Mesenchymal stem cell (in vitro differentiated cells and primary cell): ENCODE measurements around the gene TM7SF3.

Experiments used
- DNase-seq: peaks from one replicate; pipeline ENCODE4 v3.0.0-alpha.2; 2013
- H2AFZ ChIP-seq: one replicate; pipeline ENCODE4 v1.6.1; 2013; ENCODE audit warnings: low read depth, mild to moderate bottlenecking, control low read depth, inconsistent platforms, low read length, moderate library complexity
- H2AK5ac ChIP-seq: 2 replicates; pipeline ENCODE4 v1.6.1; 2013; ENCODE audit warnings: low read length, moderate library complexity, mild to moderate bottlenecking, inconsistent platforms; ENCODE audit not compliant: severe bottlenecking
- H2BK120ac ChIP-seq: one replicate; pipeline ENCODE4 v1.6.1; 2013; ENCODE audit warnings: low read depth, mild to moderate bottlenecking, inconsistent platforms, low read length, moderate library complexity
- H2BK12ac ChIP-seq, 2 experiments: one replicate each; pipeline ENCODE4 v1.6.1; 2013; ENCODE audit warnings: inconsistent platforms in 2 of 2, low read length in 2 of 2, mild to moderate bottlenecking in 2 of 2, moderate library complexity in 2 of 2, control low read depth in 1 of 2
- H2BK15ac ChIP-seq: one replicate; pipeline ENCODE4 v1.6.1; 2013; ENCODE audit warnings: mild to moderate bottlenecking, low read depth, inconsistent platforms; ENCODE audit not compliant: poor library complexity, severe bottlenecking
- H2BK5ac ChIP-seq: 2 replicates; pipeline ENCODE4 v1.6.1; 2013; ENCODE audit warnings: low read depth, mild to moderate bottlenecking, low read length, control low read depth, inconsistent platforms; ENCODE audit not compliant: poor library complexity, severe bottlenecking
- H3K14ac ChIP-seq, 2 experiments: one replicate each; pipeline ENCODE4 v1.6.1; 2013; ENCODE audit warnings: inconsistent platforms in 2 of 2, low read length in 2 of 2, control low read depth in 1 of 2, mild to moderate bottlenecking in 1 of 2, moderate library complexity in 1 of 2
- H3K18ac ChIP-seq, 2 experiments: one replicate each; pipeline ENCODE4 v1.6.1; 2013; ENCODE audit warnings: inconsistent platforms in 2 of 2, low read length in 2 of 2, control low read depth in 1 of 2, low read depth in 1 of 2, mild to moderate bottlenecking in 1 of 2
- H3K23ac ChIP-seq, 2 experiments: one replicate each; pipeline ENCODE4 v1.6.1; 2013; ENCODE audit warnings: inconsistent platforms in 2 of 2, low read length in 2 of 2, mild to moderate bottlenecking in 2 of 2, moderate library complexity in 2 of 2, control low read depth in 1 of 2
- H3K27ac ChIP-seq: 2 replicates; pipeline ENCODE4 v1.5.1; 2013; ENCODE audit warnings: mild to moderate bottlenecking, moderate library complexity, low read length, control low read depth, inconsistent platforms; ENCODE audit not compliant: poor library complexity, severe bottlenecking
- H3K27me3 ChIP-seq, 2 experiments: 2 replicates each; pipeline versions ENCODE4 v1.6.1 to v1.7.0; 2013; ENCODE audit warnings: low read length in 2 of 2, mild to moderate bottlenecking in 2 of 2, moderate library complexity in 2 of 2, control low read depth in 1 of 2, inconsistent platforms in 1 of 2; ENCODE audit not compliant: control insufficient read depth in 1 of 2, insufficient read depth in 1 of 2
- H3K36me3 ChIP-seq, 2 experiments: 2 replicates each; pipeline versions ENCODE4 v1.6.1 to v1.7.0; 2013; ENCODE audit warnings: low read length in 2 of 2, control low read depth in 1 of 2, inconsistent platforms in 1 of 2, low read depth in 1 of 2, mild to moderate bottlenecking in 1 of 2; ENCODE audit not compliant: insufficient read depth in 2 of 2, control insufficient read depth in 1 of 2
- H3K4ac ChIP-seq, 2 experiments: one replicate each; pipeline ENCODE4 v1.6.1; 2013; ENCODE audit warnings: inconsistent platforms in 2 of 2, low read length in 2 of 2, mild to moderate bottlenecking in 2 of 2, moderate library complexity in 2 of 2, control low read depth in 1 of 2, low read depth in 1 of 2
- H3K4me1 ChIP-seq: 2 replicates; pipeline ENCODE4 v1.6.1; 2013; ENCODE audit warnings: low read depth, low read length, control low read depth; ENCODE audit not compliant: control insufficient read depth, insufficient read depth
- H3K4me2 ChIP-seq: 2 replicates; pipeline ENCODE4 v1.6.1; 2013; ENCODE audit warnings: low read length, mild to moderate bottlenecking, inconsistent platforms; ENCODE audit not compliant: poor library complexity, severe bottlenecking
- H3K4me3 ChIP-seq, 2 experiments: 2 replicates each; pipeline versions ENCODE4 v1.5.1 to v1.7.0; 2013; ENCODE audit warnings: low read length in 2 of 2, mild to moderate bottlenecking in 2 of 2, control low read depth in 1 of 2, low read depth in 1 of 2; ENCODE audit not compliant: insufficient read depth in 1 of 2
- H3K79me1 ChIP-seq: replicated peaks from 2 replicates; pipeline ENCODE4 v1.6.1; 2013; ENCODE audit warnings: mild to moderate bottlenecking, control low read depth, low read length, inconsistent platforms; ENCODE audit not compliant: poor library complexity, severe bottlenecking
- H3K9ac ChIP-seq: 2 replicates; pipeline ENCODE4 v1.7.0; 2013; ENCODE audit warnings: mild to moderate bottlenecking, low read length, moderate library complexity
- H3K9me3 ChIP-seq: 2 replicates; pipeline ENCODE4 v1.7.0; 2013; ENCODE audit warnings: mild to moderate bottlenecking, low read length; ENCODE audit not compliant: control insufficient read depth
- H4K8ac ChIP-seq: one replicate; pipeline ENCODE4 v1.6.1; 2013; ENCODE audit warnings: inconsistent platforms, mild to moderate bottlenecking, low read length, moderate library complexity
- H4K91ac ChIP-seq: one replicate; pipeline ENCODE4 v1.6.1; 2013; ENCODE audit warnings: mild to moderate bottlenecking, low read length, inconsistent platforms
- WGBS: methylation state at CpG from one replicate; pipeline ENCODE4 v1.1.7; 2013; ENCODE audit warnings: mixed read lengths; 5-methylcytosine and 5-hydroxymethylcytosine counted together

Gene TM7SF3

DNA sequence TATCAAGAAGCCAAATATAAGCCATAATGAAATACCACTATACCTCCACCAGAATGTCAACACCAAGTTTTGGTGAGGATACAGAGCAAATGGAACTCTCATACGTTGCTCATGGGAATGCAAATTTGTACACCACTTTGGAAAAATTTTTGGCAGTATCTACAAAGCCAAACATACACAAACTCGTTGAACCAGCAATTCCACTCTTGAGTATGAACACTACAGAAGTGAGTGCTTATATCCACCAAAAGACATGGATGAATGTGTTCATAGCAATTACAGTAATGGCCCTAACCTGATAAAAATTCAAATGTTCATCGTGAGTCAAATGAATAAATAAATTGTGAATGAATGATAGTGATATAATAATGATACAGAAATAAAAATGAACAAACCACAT, 43.4 kb upstream of the TM7SF3 start:
- Histone ChIP-seq H3K79me1 (no peaks in the 10 kb centered on the region), H4K91ac (no peak overlapping the region), H2BK5ac (no peak overlapping the region), H3K27ac (no peak overlapping the region), H2BK12ac (no peak overlapping the region), H3K4ac (no peak overlapping the region), H3K23ac (no peak overlapping the region), H3K9me3 (peaks cover 5% of the 10 kb centered on the region), H3K14ac (no peak overlapping the region), H2BK120ac (no peak overlapping the region), H4K8ac (no peak overlapping the region), H3K4me3 (no peak overlapping the region), H2BK15ac (no peak overlapping the region), H2AK5ac (no peak overlapping the region), H3K27me3 (no peaks in the 10 kb centered on the region), H3K18ac (no peak overlapping the region), H3K4me1 (no peaks in the 10 kb centered on the region), H3K9ac (no peak overlapping the region), H2AFZ (no peak overlapping the region), H3K4me2 (no peak overlapping the region), H3K36me3 (peaks cover 0 to 16% of the 10 kb centered on the region in 2 experiments)
- WGBS: 0% methylated on average over 1 of the region's 3 CpGs
- DNase-seq: no peak

DNA sequence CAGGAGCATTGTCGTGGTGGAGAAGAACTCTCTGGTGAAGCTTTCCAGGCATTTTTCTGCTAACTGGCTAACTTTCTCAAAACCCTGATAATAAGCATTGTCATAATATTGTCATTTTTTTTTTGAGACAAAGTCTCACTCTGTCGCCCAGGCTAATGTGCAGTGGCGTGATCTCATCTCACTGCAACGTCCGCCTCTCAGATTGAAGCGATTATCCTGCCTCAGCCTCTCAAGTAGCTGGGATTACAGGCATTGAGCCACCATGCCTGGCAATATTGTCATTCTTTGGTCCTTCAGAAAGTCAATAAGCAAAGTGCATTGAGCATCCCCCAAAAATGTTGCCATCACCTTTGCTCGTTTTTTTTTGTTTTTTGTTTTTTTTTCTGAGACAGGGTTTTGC, 41.8 kb upstream of the TM7SF3 start:
- no peaks in the 10 kb centered on the region for H3K79me1 ChIP-seq
- WGBS: 87% methylated on average over 7 of the region's 7 CpGs
- H3K4me2 ChIP-seq: no peak overlapping the region
- no peak overlapping the region for H2AFZ ChIP-seq
- no peak overlapping the region for H2BK5ac ChIP-seq
- no peak overlapping the region for H4K91ac ChIP-seq
- DNase-seq: no peak
- no peak overlapping the region for H2BK15ac ChIP-seq
- H3K4me1 ChIP-seq: no peaks in the 10 kb centered on the region
- no peak overlapping the region for H3K27ac ChIP-seq
- no peak overlapping the region for H3K23ac ChIP-seq
- peaks cover 4% of the 10 kb centered on the region for H3K9me3 ChIP-seq
- H3K4ac ChIP-seq: no peak overlapping the region
- H3K36me3 ChIP-seq: peaks cover 0 to 11% of the 10 kb centered on the region in 2 experiments
- H2BK120ac ChIP-seq: no peak overlapping the region
- H3K14ac ChIP-seq: no peak overlapping the region
- H4K8ac ChIP-seq: no peak overlapping the region
- no peak overlapping the region for H3K4me3 ChIP-seq
- no peak overlapping the region for H3K18ac ChIP-seq
- H3K9ac ChIP-seq: no peak overlapping the region
- no peak overlapping the region for H2AK5ac ChIP-seq
- no peaks in the 10 kb centered on the region for H3K27me3 ChIP-seq
- no peak overlapping the region for H2BK12ac ChIP-seq

DNA sequence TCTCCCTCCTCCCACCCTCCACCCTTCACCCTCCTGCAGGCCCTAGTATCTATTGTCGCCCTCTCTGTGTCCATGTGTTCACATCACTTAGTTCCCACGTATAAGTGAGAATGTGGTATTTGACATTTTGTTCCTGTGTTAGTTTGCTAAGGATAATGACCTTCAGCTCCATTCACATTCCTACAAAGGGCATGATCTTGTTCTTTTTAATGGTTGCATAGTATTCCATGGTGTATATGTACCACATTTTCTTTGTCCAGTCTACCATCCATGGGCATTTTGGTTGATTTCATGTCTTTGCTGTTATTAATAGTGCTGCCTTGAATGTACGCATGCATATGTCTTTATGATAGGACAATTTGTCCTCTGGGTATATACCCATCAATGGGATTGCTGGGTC, 38.6 kb upstream of the TM7SF3 start:
- H3K9ac ChIP-seq: no peak overlapping the region
- no peak overlapping the region for H2BK15ac ChIP-seq
- H3K27me3 ChIP-seq: no peaks in the 10 kb centered on the region
- no peak overlapping the region for H3K4ac ChIP-seq
- H2BK120ac ChIP-seq: no peak overlapping the region
- H3K14ac ChIP-seq: no peak overlapping the region
- no peaks in the 10 kb centered on the region for H3K79me1 ChIP-seq
- H4K91ac ChIP-seq: no peak overlapping the region
- no peak overlapping the region for H3K18ac ChIP-seq
- H2AK5ac ChIP-seq: no peak overlapping the region
- no peaks in the 10 kb centered on the region for H3K4me1 ChIP-seq
- no peak overlapping the region for H4K8ac ChIP-seq
- DNase-seq: no peak
- no peak overlapping the region for H2BK12ac ChIP-seq
- H3K4me2 ChIP-seq: no peak overlapping the region
- H2BK5ac ChIP-seq: no peak overlapping the region
- no peak overlapping the region for H3K4me3 ChIP-seq
- H3K36me3 ChIP-seq: no peaks in the 10 kb centered on the region
- H3K9me3 ChIP-seq: no peaks in the 10 kb centered on the region
- no peak overlapping the region for H2AFZ ChIP-seq
- H3K23ac ChIP-seq: no peak overlapping the region
- no peak overlapping the region for H3K27ac ChIP-seq
- 91% methylated on average over 1 of the region's 3 CpGs for WGBS

DNA sequence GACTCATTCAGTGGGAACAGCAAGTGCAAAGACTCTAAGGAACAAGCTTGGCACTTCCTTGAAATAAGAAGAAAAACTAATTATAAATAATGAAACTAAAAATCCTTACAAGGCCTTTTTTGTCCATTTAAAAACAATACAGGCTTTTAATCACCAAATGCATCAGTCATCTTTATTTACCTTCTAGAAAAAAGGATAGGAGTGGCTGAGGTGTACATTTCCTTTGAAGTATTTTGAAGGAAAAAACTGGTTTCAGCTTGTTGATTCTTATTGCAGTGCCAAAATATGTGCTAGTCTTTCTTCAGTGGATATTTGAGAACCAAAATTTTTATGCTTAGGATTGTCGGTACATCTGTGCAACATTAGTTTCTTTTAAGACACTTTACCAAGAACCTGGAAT, 38.0 kb upstream of the TM7SF3 start:
- Histone ChIP-seq H2AFZ (no peak overlapping the region), H3K4me1 (no peaks in the 10 kb centered on the region), H3K14ac (no peak overlapping the region), H3K23ac (no peak overlapping the region), H4K91ac (no peak overlapping the region), H3K4ac (no peak overlapping the region), H2BK120ac (no peak overlapping the region), H3K9ac (no peak overlapping the region), H2BK15ac (no peak overlapping the region), H3K18ac (no peak overlapping the region), H3K9me3 (no peaks in the 10 kb centered on the region), H3K36me3 (no peaks in the 10 kb centered on the region), H2BK5ac (no peak overlapping the region), H2AK5ac (no peak overlapping the region), H3K79me1 (no peaks in the 10 kb centered on the region), H4K8ac (no peak overlapping the region), H3K4me2 (no peak overlapping the region), H3K27me3 (no peaks in the 10 kb centered on the region), H2BK12ac (no peak overlapping the region), H3K4me3 (no peak overlapping the region), H3K27ac (no peak overlapping the region)
- no peak for DNase-seq
- no CpG with 5 or more reads among the region's 1 CpG for WGBS
